DND-41 (cell line): Measurements from ENCODE around the gene OTOS.

Source experiments
- ATAC-seq: fragments of 200-7000 bp; cut with Tn5 transposase; 3 replicates; pipeline ENCODE4 v1.9.1; 2021; ENCODE audit warnings: low read depth; ENCODE audit not compliant: insufficient read depth
- DNase-seq: peaks from one replicate; pipeline ENCODE4 v3.0.0-alpha.2; 2020
- H2AFZ ChIP-seq: 2 replicates; pipeline ENCODE4 v1.6.0; 2012; ENCODE audit warnings: low read depth, low read length
- H3K27ac ChIP-seq: 2 replicates; pipeline ENCODE4 v1.5.1; 2012; ENCODE audit warnings: low read length, inconsistent platforms
- H3K27me3 ChIP-seq: fragments of 200-600 bp; sonication (generic); 2 replicates; pipeline ENCODE4 v1.6.0; 2012; ENCODE audit warnings: low read length, mild to moderate bottlenecking, inconsistent platforms; ENCODE audit not compliant: insufficient read depth, poor library complexity
- H3K36me3 ChIP-seq: 2 replicates; pipeline ENCODE4 v1.5.1; 2012; ENCODE audit warnings: low read length, inconsistent platforms; ENCODE audit not compliant: insufficient read depth
- H3K4me1 ChIP-seq: 2 replicates; pipeline ENCODE4 v1.5.1; 2012; ENCODE audit warnings: mild to moderate bottlenecking, low read length; ENCODE audit not compliant: insufficient read depth
- H3K4me2 ChIP-seq: 2 replicates; pipeline ENCODE4 v1.6.0; 2012; ENCODE audit warnings: mild to moderate bottlenecking, moderate library complexity, low read length, inconsistent platforms; ENCODE audit not compliant: insufficient read depth
- H3K4me3 ChIP-seq, 2 experiments: fragments of 200-600 bp in 1 of 2; shearing (Covaris generic) in 1 of 2; 2 replicates each; pipeline ENCODE4 v1.5.1; 2012 to 2016; ENCODE audit warnings: inconsistent platforms in 2 of 2, low read length in 2 of 2, mild to moderate bottlenecking in 2 of 2, low read depth in 1 of 2, moderate library complexity in 1 of 2
- H3K79me2 ChIP-seq: 2 replicates; pipeline ENCODE4 v1.6.0; 2012; ENCODE audit warnings: low read length, inconsistent platforms; ENCODE audit not compliant: insufficient read depth
- H3K9ac ChIP-seq: 2 replicates; pipeline ENCODE4 v1.6.0; 2012; ENCODE audit warnings: low read depth, mild to moderate bottlenecking, inconsistent platforms, low read length, moderate library complexity
- H3K9me3 ChIP-seq: 2 replicates; pipeline ENCODE4 v1.5.1; 2012; ENCODE audit warnings: low read length, moderate library complexity, mild to moderate bottlenecking, inconsistent platforms; ENCODE audit not compliant: insufficient read depth, severe bottlenecking
- H4K20me1 ChIP-seq: 2 replicates; pipeline ENCODE4 v1.6.0; 2012; ENCODE audit warnings: low read length; ENCODE audit not compliant: insufficient read depth
- CTCF ChIP-seq: IDR thresholded peaks from 2 replicates; pipeline ENCODE4 v1.5.1; 2012; ENCODE audit warnings: borderline replicate concordance, low read length, moderate library complexity, mild to moderate bottlenecking; ENCODE audit not compliant: poor library complexity, severe bottlenecking; ENCODE audit errors: extremely low read depth
- EZH2 ChIP-seq: IDR thresholded peaks from 3 replicates; pipeline ENCODE4 v1.6.1; 2012; ENCODE audit warnings: borderline replicate concordance, low read depth, mild to moderate bottlenecking, moderate library complexity, low read length, inconsistent platforms; ENCODE audit not compliant: severe bottlenecking

Gene OTOS

GRCh38 chr2:240098349-240098748, 42.1 kb downstream of the OTOS start:
- ATAC-seq = no peak
- H3K4me3 ChIP-seq = no peak overlapping the region
- no peak for DNase-seq
- no peak overlapping the region for H3K27ac ChIP-seq
- no peak overlapping the region for H3K4me2 ChIP-seq
- no peaks in the 10 kb centered on the region for H3K36me3 ChIP-seq
- no peaks in the 10 kb centered on the region for H3K9me3 ChIP-seq
- no peak overlapping the region for H2AFZ ChIP-seq
- H3K27me3 ChIP-seq = peaks cover 20% of the 10 kb centered on the region
- H3K79me2 ChIP-seq = no peaks in the 10 kb centered on the region
- H3K4me1 ChIP-seq = no peaks in the 10 kb centered on the region
- TF ChIP-seq CTCF (no peak), EZH2 (no peak)
- H4K20me1 ChIP-seq = no peaks in the 10 kb centered on the region
- H3K9ac ChIP-seq = no peak overlapping the region

DNA sequence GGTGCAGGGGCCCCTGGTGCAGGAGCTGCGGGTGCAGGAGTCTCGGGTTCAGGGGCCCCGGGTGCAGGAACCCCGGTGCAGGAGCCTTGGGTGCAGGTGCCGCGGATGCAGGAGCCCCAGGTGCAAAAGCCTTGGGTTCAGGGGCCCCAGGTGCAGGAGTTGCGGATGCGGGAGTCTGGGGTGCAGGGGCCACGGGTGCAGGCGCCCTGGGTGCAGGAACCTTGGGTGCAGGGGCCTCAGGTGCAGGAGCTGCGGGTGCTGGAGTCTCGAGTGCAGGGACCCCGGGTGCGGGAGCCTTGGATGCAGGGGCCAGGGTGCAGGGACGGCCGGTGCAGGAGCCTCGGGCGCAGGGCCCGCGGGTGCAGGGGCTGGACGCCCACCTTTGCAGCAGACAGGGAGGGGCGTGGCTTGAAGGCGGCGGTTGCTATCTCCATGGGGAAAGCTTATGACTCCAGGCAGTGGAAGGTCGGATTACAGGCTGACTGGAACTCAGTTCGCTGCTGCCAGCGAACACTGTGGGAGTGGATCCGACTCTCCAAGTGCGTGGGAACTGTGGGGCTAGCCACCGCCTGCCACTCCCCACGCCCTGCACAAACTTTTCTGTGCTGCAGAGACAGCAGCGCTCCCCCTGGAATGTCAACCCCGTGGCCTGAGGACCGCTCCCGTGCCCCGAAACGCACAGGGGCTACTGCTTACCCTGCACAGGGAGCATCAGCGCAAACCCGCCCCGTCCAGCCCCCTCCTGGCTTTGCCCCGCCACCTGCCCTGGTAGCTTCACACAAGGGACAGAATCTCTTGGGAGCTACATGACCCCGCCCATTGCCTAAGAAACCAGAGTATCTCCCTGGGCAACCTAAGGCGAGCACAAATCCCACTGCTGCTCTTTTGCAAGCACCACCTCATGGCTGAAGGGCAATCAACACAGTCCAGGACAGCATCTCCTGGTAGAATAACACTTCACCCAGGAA, 44.6 kb downstream of the OTOS start:
- DNase-seq (no peak), ATAC-seq (no peak)
- TF ChIP-seq CTCF (no peak), EZH2 (no peak)
- Histone ChIP-seq H3K4me2 (no peak overlapping the region), H3K4me3 (no peak overlapping the region), H4K20me1 (no peaks in the 10 kb centered on the region), H3K9me3 (no peaks in the 10 kb centered on the region), H3K79me2 (no peaks in the 10 kb centered on the region), H3K36me3 (no peaks in the 10 kb centered on the region), H3K27ac (no peak overlapping the region), H3K9ac (no peak overlapping the region), H3K27me3 (peaks cover 11% of the 10 kb centered on the region), H2AFZ (no peak overlapping the region), H3K4me1 (no peaks in the 10 kb centered on the region)

DNA sequence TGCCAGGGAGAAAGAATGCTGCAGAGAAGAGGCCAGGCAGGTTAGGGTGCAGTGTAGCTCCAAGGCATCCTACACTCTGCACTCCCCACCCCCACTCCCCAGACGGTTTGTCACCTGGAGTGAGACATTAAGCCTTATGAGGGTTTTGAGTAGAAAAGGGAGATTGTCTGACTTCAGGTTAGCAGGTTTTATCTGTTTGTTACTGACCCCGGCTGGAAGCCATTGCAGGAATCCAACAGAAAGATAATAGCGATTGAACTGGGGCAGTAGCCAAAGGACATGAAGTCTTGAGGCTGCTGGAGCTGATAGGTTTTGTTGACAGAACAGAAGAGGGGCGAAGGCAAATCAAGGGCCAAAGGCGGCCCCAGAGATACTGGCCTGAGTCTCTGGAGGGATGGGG, 51.2 kb downstream of the OTOS start:
- Histone ChIP-seq H4K20me1 (no peaks in the 10 kb centered on the region), H3K4me1 (no peaks in the 10 kb centered on the region), H3K9ac (no peak overlapping the region), H3K79me2 (no peaks in the 10 kb centered on the region), H3K27ac (no peak overlapping the region), H3K4me3 (no peak overlapping the region), H3K36me3 (no peaks in the 10 kb centered on the region), H3K4me2 (no peak overlapping the region), H3K9me3 (peaks cover 8% of the 10 kb centered on the region), H2AFZ (no peak overlapping the region), H3K27me3 (peaks cover 7% of the 10 kb centered on the region)
- DNase-seq (no peak), ATAC-seq (no peak)
- TF ChIP-seq EZH2 = no peak
- no peak for TF ChIP-seq CTCF
